Erythroblast (primary cell): Measurements from ENCODE around the gene NPM1.
"Not testable (repeated sequence)": the region's sequence is repeated elsewhere in the genome, so short reads cannot be mapped to it uniquely, and the experiment has no call there.

Source experiments
- GATA1 ChIP-seq: IDR thresholded peaks from 2 replicates; pipeline ENCODE4 v1.6.1; 2011; ENCODE audit warnings: low read depth, mild to moderate bottlenecking, control low read depth, low read length, moderate library complexity
- POLR2A ChIP-seq: IDR thresholded peaks from 2 replicates; pipeline ENCODE4 v1.6.1; 2011; ENCODE audit warnings: mild to moderate bottlenecking, low read length

DNA sequence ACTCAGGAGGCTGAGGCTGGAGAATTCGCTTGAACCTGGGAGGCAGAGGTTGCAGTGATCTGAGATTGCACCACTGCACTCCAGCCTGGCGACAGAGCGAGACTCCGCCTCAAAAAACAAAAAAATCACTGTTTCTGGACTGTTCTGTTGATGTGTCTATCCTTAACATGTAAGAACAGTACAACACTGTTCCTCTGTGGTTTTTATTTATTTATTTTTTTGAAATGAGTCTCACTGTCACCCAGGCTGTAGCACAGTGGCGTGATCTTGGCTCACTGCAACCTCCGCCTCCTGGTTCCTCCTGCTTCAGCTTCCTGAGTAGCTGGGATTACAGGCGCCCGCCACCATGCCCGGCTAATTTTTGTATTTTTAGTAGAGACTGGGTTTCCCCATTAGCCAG is 11.0 kb downstream of the NPM1 start:
- not testable (repeated sequence) for TF ChIP-seq POLR2A, GATA1
